HG03469 (cell line): ENCODE data around the gene CCT7.

Experiments
- ATAC-seq: cut with Tn5 transposase; IDR thresholded peaks from one replicate; pipeline ENCODE4 v1.9.1; 2021; ENCODE audit warnings: mild to moderate bottlenecking, moderate library complexity, moderate number of reproducible peaks; ENCODE audit not compliant: unreplicated experiment

The CCT7 gene

DNA sequence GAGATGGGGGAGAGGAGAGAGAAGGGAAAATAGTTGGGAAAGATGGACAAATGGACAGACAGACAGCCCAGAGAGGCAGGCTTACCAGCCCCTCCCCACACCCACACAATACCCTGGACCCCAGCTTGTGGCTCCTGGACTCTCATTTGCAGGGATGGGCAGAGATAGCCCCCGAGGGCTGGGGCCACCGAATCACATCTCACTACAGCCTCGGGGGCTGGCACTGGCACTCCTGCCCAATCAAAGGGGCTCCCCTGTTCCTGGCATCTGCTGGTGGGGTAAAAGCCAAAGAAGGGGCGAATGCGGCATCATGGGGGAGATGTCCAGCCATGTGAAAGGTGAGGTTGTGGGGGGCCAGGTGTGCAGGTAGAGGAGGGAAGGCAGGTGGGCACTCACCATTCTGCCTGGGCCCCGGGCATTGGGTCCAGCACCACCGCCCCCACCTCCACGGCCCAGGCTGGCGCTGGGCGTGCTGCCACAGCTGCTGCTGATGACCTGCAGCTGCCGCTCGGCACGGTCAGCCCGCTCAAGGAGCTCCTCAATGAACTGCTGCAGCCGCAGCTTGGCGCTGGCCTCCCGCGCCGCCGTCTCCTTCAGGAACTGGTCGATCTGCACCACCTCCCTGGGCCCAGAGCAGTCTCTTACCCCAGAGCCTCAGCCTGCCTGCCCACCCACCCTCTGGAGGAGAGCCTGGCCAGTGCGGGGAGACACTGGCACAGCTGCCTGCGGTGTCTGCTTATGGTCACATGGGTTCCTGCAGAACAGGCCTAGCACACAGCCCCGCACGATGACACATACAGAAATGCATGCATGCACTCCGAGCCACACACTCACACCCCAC lies 32.2 kb downstream of the CCT7 start:
- no peak for ATAC-seq

DNA sequence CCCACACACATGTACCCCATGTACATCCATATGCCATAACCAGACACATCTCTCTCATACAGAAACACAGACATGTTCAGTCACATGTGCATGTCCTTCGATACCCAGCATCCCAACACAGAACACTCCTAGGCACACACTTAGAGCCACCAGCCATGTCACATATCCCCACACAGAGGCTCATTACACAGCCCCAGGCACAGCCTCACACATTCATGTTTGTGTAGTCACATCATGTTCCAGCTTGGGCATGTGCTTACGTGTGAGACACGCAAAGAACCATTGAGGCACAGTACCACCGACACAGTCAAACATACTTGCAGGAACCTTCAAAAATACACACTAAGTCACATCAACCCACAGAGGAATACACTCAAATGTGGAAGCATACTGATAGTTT lies 32.9 kb downstream of the CCT7 start:
- no peak for ATAC-seq

GRCh38 chr2:73268366-73268829 lies 34.3 kb downstream of the CCT7 start:
- no peak for ATAC-seq

GRCh38 chr2:73268830-73269685 lies 35.0 kb downstream of the CCT7 start:
- no peak for ATAC-seq

DNA sequence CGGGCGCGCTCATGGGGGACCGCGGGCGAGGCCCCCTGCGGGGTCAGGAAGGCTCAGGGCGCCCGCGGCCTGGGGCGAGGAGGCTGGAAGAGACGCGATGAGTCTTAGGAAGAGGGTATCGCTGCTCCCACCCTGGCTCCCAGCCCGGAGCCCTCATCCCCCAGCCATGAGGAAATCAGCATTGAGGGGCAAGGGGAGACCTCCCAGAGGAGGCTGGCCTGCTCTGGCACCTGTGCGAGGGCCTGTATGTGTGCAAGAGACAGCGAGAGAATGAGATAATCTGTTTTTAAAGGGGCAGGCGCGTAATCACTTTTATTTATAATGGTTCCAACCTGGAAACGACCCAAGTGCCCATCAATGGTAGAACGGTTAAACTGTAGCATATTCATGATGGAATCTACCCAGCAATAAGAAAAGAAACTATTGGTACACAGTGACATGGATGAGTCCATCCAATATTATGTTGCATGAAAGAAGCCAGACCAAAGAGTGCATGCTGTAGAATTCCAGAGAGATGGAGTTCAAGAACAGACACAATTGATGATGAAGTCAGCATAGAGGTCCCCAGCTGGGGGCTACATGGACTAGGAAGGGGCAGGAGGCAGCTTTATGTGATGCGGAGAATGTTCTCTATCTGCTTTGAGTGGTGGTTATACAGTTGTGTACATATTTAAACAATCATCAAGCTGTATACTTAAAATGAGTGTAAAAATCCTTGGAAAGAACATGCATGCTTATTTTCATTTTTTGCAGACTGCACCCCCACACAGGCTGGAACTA lies 35.8 kb downstream of the CCT7 start:
- ATAC-seq = no peak

DNA sequence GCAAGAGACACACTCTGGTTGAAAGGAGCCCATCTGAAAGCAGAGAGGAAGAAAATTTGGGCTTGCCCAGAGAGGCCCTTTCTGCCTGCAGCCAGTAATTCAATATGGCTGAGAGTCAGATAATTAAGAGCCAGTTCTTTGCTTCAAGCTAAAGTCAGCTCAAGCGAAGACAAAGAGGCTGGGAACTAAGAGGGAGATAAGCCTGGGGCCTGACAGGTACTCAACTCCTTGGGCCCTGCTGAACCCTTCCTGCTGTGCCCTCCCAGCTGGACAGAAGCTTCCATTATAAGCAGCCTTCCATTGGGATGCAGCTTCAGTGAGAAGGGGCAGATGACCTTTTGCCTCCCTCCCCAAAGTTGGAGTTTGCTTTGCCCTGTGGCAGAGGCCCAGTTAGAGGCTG lies 38.2 kb downstream of the CCT7 start:
- no peak for ATAC-seq

DNA sequence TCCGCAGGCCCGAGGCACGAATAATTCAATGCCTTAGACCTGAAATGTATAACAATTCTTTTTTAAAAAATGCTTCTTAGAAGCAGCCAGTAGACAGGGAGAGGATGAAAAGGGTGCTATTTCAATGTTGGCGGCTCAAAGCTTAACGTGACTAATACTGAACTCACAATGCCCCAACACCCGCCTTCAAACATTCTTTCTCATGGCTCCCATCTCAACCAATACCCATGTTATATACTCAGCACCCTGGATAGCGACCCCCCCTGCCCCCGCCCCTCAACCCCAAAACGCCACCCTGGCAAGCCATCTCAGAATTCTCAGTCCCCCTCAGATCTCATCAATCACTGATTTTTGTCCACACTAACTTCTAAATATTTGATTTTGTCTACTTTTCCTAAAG lies 45.7 kb downstream of the CCT7 start:
- no peak for ATAC-seq

- no peak for ATAC-seq
Observed at GRCh38 chr2:73281244-73281643, 47.1 kb downstream of the CCT7 start.

- no peak for ATAC-seq
Observed at GRCh38 chr2:73282924-73283544, 48.9 kb downstream of the CCT7 start.

DNA sequence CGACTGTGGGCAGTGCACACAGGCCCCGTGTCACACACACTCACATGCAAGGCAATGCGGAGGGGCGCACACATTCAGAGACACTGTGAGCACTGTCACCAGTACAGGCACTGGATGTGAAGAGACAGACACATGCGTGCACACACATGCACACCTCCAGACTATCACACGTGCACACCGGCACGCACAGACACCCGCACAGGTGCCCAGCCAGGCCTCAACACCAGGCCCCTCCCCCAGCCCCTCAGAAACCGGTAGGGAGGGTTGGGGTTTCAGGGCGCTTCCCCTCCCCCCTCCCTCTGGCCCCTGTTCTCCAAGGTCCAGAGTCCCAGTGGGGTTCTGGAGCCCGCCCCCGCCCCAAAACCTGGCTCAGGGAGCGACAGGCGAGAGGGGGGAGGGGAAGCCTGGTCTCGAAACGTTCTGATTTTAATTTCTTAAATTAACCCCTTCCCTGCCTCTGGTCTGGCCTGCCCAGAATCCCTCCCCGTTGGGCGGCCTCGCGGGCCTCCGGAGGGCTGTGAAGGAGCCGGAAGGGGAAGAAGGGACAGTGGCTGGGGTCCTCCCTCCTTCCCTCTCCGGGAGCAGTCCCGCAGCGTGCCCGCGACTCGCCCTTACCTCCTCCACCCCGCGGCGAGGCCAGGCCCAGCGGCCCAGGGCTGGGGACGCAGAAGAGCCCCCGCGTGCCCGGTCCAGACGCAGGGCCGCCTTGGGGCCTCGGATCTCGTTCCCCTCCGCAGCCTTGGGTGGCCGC lies 49.6 kb downstream of the CCT7 start:
- no peak for ATAC-seq

DNA sequence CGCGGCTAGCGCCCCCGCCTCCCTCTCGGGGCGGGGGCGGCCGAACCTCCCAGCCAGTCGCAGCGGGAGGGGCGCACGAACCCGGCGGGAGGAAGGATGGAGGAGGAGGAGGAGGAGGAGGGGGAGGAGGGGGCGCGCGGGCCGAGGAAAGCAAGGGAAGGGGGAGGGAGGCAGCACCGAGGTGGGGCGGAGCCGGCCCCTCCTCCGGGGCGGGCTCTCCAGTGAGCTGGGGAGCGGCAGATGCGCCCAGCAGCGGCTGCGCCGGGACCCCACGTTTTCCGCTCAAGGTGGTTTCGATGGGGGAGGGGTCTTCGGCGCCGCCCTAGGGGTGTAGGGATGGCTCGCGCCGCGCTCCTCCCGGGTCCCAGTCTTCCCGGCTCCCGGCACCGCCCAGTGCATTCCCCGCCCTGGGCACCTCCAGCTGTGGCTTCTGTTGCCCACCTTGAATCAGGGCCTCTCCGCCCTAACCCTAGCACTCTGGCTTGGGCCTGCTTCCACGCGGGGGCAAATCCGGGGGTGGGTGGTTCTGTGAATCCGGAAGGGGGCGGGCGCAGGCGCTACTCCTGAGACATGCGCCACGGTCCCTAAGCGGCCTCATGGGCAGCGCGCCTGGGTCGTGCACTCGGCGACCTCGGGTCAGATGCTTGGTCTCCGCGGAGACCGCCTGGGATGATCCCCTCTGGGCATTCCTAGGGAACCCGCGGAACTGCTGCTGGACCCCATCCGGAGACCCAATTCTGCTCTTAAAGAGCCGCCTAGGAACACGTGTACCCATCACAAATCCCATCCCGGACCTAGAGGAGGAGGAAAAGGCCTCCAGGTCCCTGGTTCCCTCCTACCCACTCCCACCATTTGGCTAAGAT lies 50.4 kb downstream of the CCT7 start, which contains the start of gene FBXO41:
TSS of gene FBXO41 (minus strand) at position 183 of the 863 bp plus-strand sequence. CDS start 14,848 bp downstream, outside the sequence.
- peak; percentile 37 for ATAC-seq

GRCh38 chr2:73285159-73285739 lies 51.1 kb downstream of the CCT7 start:
- ATAC-seq = peak; percentile 59

DNA sequence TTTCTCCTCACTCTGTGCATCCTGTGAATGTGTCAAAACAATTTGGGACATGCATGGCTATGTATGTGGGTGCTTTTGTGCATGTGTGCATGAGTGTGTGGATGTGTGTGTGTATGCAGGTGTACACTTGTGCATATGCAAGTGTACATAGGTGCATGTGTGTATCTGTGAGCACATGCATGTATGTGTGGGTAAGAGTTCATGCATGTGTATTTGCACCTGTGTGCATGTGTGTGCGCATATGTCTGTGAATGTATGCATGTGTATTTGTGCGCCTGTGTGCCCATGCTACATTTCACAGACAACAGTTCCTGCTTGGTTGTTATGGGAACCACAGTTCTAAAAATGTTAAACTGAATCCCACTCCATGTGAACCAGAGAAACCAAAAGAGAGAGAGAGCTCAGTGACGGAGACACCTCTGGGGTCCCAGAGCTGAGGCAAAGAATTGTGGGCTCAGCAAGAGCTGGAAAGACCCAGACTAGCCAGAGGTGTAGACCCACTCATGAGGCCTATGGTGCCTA lies 52.1 kb downstream of the CCT7 start:
- ATAC-seq = no peak

- no peak for ATAC-seq
Observed at GRCh38 chr2:73289304-73289703, 55.2 kb downstream of the CCT7 start.

DNA sequence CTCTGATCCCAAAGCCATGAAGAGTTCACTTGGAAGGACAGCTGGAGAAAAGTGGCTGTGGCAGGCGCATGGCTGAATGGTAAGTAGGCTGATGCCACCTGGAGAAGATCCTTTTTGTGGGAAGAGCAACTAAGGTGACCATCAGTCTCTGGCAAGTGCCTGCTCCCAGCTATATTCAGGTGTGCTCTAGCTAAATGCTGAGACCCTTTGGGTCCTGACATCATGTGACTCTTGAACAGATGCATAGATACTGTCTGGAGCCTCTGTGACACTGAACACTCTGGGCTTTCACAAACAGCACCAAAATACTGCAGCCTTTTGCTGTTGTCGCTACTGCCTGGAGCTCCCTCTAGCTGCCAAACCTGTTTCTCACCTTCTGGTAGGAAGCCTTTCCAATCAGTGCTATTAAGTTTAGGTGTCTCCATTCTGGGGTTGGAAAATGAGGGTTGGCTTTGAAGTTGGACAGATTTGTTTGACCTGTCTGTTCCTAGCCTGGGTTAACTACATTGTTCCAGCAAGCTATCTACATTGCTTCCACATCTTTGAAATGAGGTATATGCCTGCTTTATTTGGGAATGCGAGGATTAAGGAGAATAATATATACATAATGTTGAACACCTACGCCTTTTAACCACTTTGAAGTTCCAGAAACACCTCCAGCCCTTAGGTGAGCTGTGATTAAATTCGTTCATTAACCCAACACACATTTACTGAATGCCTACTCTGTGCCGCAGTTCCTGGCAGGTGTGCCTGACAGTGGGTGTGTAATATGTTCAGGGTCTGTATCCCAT lies 56.1 kb downstream of the CCT7 start:
- no peak for ATAC-seq

GRCh38 chr2:73291093-73291460 lies 57.0 kb downstream of the CCT7 start:
- no peak for ATAC-seq

- ATAC-seq = no peak
Observed at GRCh38 chr2:73291461-73292315, 57.6 kb downstream of the CCT7 start.
